Measurements from ENCODE around the gene LRP4.

DNA sequence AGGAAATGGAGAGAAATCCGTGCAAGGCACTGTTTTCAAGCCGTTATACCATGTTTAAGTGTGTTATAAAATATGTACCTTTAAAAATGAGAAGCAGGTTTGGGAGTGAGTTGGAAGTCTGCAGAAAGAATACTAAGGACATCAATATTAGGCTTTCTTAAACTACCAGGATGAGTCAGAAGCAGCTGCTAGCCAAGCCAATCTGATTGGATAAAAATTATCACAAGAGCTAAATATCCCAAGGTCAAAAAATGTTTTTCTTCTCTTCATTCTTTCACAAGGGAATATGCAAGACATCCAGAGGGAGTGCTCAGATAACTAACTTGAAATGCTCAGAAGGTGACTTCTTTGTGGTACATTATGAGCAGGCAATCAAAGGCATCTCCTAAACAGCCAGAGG is 53.0 kb downstream of the LRP4 start:
- no peak for TF ChIP-seq ZNF8 (CRISPR knock-in tag; IDR thresholded peaks at IDR 0.05)
- no peak for TF ChIP-seq ZNF70 (CRISPR knock-in tag; IDR thresholded peaks at IDR 0.05)
- no peak for TF ChIP-seq TOX (CRISPR knock-in tag; IDR thresholded peaks at IDR 0.05; ENCODE audit: borderline replicate concordance)
- TF ChIP-seq ZFP30 (CRISPR knock-in tag; IDR thresholded peaks at IDR 0.05) = no peak
- TF ChIP-seq ISL1 (CRISPR knock-in tag; IDR thresholded peaks at IDR 0.05) = no peak
- TF ChIP-seq ZFP3 (CRISPR knock-in tag; IDR thresholded peaks at IDR 0.05) = no peak
- TF ChIP-seq, protein P1, sequence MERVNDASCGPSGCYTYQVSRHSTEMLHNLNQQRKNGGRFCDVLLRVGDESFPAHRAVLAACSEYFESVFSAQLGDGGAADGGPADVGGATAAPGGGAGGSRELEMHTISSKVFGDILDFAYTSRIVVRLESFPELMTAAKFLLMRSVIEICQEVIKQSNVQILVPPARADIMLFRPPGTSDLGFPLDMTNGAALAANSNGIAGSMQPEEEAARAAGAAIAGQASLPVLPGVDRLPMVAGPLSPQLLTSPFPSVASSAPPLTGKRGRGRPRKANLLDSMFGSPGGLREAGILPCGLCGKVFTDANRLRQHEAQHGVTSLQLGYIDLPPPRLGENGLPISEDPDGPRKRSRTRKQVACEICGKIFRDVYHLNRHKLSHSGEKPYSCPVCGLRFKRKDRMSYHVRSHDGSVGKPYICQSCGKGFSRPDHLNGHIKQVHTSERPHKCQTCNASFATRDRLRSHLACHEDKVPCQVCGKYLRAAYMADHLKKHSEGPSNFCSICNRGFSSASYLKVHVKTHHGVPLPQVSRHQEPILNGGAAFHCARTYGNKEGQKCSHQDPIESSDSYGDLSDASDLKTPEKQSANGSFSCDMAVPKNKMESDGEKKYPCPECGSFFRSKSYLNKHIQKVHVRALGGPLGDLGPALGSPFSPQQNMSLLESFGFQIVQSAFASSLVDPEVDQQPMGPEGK (CRISPR knock-in tag; IDR thresholded peaks at IDR 0.05; ENCODE audit: borderline replicate concordance) = no peak
- TF ChIP-seq, protein P2, sequence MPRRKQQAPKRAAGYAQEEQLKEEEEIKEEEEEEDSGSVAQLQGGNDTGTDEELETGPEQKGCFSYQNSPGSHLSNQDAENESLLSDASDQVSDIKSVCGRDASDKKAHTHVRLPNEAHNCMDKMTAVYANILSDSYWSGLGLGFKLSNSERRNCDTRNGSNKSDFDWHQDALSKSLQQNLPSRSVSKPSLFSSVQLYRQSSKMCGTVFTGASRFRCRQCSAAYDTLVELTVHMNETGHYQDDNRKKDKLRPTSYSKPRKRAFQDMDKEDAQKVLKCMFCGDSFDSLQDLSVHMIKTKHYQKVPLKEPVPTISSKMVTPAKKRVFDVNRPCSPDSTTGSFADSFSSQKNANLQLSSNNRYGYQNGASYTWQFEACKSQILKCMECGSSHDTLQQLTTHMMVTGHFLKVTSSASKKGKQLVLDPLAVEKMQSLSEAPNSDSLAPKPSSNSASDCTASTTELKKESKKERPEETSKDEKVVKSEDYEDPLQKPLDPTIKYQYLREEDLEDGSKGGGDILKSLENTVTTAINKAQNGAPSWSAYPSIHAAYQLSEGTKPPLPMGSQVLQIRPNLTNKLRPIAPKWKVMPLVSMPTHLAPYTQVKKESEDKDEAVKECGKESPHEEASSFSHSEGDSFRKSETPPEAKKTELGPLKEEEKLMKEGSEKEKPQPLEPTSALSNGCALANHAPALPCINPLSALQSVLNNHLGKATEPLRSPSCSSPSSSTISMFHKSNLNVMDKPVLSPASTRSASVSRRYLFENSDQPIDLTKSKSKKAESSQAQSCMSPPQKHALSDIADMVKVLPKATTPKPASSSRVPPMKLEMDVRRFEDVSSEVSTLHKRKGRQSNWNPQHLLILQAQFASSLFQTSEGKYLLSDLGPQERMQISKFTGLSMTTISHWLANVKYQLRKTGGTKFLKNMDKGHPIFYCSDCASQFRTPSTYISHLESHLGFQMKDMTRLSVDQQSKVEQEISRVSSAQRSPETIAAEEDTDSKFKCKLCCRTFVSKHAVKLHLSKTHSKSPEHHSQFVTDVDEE (CRISPR knock-in tag; IDR thresholded peaks at IDR 0.05) = no peak
- no peak for TF ChIP-seq GLIS3 (CRISPR knock-in tag; IDR thresholded peaks at IDR 0.05)
- TF ChIP-seq, protein P3, sequence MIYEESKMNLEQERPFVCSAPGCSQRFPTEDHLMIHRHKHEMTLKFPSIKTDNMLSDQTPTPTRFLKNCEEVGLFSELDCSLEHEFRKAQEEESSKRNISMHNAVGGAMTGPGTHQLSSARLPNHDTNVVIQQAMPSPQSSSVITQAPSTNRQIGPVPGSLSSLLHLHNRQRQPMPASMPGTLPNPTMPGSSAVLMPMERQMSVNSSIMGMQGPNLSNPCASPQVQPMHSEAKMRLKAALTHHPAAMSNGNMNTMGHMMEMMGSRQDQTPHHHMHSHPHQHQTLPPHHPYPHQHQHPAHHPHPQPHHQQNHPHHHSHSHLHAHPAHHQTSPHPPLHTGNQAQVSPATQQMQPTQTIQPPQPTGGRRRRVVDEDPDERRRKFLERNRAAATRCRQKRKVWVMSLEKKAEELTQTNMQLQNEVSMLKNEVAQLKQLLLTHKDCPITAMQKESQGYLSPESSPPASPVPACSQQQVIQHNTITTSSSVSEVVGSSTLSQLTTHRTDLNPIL (CRISPR knock-in tag; IDR thresholded peaks at IDR 0.05; ENCODE audit: low read depth) = no peak
- no peak for TF ChIP-seq TCF4 (CRISPR knock-in tag; IDR thresholded peaks at IDR 0.05; ENCODE audit: borderline replicate concordance)
- no peak for TF ChIP-seq PPARA (CRISPR knock-in tag; IDR thresholded peaks at IDR 0.05; ENCODE audit: borderline replicate concordance)
- TF ChIP-seq, protein P4, sequence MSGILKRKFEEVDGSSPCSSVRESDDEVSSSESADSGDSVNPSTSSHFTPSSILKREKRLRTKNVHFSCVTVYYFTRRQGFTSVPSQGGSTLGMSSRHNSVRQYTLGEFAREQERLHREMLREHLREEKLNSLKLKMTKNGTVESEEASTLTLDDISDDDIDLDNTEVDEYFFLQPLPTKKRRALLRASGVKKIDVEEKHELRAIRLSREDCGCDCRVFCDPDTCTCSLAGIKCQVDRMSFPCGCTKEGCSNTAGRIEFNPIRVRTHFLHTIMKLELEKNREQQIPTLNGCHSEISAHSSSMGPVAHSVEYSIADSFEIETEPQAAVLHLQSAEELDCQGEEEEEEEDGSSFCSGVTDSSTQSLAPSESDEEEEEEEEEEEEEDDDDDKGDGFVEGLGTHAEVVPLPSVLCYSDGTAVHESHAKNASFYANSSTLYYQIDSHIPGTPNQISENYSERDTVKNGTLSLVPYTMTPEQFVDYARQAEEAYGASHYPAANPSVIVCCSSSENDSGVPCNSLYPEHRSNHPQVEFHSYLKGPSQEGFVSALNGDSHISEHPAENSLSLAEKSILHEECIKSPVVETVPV (CRISPR knock-in tag; IDR thresholded peaks at IDR 0.05) = no peak
